HG03571 (cell line): Measurements from ENCODE around the gene LIG3.
"Not testable (repeated sequence)": the region's sequence is repeated elsewhere in the genome, so short reads cannot be mapped to it uniquely, and the experiment has no call there.

Source experiments
- ATAC-seq: cut with Tn5 transposase; IDR thresholded peaks from one replicate; pipeline ENCODE4 v1.9.1; 2021; ENCODE audit not compliant: unreplicated experiment

The LIG3 gene

GRCh38 chr17:34998205-34998604, 17.9 kb downstream of the LIG3 start:
- ATAC-seq: no peak

- no peak for ATAC-seq
Measured at GRCh38 chr17:34999456-34999855, 19.1 kb downstream of the LIG3 start.

GRCh38 chr17:35000965-35001364, 20.7 kb downstream of the LIG3 start:
- not testable (repeated sequence) for ATAC-seq

DNA sequence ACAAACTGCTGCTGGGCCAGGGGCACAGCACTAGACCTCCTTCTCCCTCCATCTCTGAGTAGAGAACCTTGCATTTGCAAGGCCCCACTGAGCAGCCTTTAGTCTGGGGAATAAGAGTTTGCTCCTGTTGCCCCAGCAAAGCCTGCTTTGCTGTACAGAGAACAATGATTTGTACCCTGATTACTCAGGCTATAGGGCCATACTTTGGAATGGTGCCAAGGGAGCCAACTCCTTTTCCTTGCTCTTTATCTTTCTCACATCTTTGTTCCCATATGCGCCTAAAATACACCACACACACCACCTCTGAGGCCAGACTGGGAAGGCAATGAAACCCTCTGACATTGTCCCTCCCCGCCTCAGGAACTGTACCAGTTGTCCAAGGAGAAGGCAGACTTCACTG, 21.2 kb downstream of the LIG3 start:
- no peak for ATAC-seq

- ATAC-seq: no peak
Measured at GRCh38 chr17:35002876-35003551, 22.7 kb downstream of the LIG3 start.

GRCh38 chr17:35003778-35004177, 23.5 kb downstream of the LIG3 start:
- no peak for ATAC-seq

DNA sequence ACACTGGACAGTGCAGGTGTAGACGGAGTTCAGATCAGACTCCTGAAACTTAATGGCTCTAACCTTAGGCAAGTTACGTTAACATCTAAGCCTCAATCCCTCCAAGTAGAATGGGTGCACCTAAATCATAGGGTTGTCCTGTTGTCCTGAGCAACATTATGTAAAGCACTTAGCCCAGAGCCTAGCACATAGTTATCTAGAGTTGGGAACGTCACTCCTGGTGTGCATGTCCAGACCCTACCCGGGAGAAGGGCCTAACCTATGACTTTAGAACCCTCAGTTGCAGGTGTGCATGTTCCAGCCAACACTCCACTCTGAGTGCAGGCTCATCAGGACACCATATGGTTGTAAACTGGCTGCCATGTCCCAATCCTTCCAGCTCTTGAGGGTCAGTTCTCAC, 26.0 kb downstream of the LIG3 start:
- ATAC-seq: no peak

GRCh38 chr17:35006961-35007360, 26.6 kb downstream of the LIG3 start:
- no peak for ATAC-seq

GRCh38 chr17:35010093-35010492, 29.8 kb downstream of the LIG3 start:
- ATAC-seq: no peak

DNA sequence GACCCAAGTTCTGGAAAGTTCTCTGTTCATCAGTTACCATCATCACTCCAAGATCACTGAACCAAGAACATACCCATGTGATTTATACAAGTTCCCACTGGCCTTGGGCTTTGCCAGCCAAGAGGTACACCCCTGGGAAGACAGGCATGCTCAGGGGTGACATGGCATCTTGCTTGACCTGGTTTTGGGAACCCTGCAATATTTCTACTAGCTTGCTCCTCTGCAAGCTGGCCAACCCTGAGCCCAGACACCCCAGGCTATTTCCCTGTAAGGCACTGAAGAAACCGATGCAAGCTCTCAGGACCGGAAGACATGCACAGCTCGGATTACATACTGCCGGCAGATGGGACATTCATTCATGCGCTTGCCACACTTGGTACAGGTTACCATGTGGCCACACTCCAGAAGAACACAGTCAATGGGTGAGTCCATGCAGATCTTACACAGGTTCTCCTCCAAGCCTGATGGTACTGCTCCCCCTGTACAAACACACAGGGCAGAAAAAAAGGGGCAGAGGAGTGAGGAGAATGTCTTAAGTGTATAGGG, 31.4 kb downstream of the LIG3 start:
- no peak for ATAC-seq

DNA sequence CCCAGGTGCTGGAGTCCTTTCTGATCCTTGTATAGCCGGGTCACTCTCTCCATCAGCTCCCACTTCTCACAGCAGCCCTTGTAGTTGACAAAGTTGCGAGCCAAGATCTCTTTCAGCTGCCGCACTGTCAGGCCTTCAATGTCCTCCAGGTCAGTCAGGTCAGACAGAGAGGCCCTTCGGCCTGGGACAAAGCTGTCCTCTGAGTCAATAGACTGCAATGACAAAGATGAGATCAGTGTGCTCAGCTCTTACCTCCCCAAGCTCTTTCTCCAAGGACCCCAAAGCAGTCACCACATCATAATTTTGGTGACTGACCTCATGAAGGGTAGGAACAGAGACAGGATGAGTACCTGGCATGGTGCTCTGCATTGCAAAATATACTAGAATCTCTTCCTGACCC, 36.1 kb downstream of the LIG3 start:
- ATAC-seq: no peak

DNA sequence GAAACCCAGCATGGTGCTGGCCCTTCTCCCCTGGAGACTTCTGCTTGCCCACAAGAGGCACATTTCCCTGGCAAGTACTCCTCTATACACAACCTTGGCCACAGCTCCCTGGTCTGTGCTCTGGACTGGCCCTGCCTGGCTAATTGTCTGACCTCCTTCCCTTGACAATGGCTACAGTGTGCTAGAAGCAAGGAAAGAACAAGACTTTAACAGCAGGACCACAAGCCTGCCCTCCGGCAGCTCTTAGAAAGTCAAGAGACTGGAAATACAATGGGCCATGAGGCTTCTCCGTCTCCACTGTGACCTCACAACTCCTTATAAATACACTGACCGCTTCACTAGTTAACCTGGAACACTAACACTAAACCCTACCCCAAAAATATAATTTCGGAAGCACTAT, 36.7 kb downstream of the LIG3 start:
- ATAC-seq: no peak

DNA sequence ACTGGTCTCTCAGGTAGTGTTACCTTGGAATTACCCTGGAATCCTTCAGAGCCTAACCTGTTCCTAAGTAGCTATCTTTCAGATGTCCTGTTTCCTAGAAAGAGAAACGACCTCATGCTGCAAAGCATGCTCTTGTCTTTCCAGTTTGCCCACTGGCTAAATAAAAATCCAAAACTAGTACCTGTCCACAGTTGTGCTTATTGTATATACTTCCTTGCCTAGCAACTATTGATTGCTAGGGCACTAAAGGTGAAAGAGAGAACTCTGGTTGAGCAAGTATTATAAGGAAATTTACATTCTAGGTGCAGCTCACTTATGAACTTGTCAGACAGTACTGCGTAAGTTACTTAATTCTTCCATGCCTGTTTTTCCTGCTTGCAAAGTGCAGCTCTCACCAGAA, 38.5 kb downstream of the LIG3 start:
- no peak for ATAC-seq

GRCh38 chr17:35019386-35020179, 39.3 kb downstream of the LIG3 start:
- ATAC-seq: no peak

DNA sequence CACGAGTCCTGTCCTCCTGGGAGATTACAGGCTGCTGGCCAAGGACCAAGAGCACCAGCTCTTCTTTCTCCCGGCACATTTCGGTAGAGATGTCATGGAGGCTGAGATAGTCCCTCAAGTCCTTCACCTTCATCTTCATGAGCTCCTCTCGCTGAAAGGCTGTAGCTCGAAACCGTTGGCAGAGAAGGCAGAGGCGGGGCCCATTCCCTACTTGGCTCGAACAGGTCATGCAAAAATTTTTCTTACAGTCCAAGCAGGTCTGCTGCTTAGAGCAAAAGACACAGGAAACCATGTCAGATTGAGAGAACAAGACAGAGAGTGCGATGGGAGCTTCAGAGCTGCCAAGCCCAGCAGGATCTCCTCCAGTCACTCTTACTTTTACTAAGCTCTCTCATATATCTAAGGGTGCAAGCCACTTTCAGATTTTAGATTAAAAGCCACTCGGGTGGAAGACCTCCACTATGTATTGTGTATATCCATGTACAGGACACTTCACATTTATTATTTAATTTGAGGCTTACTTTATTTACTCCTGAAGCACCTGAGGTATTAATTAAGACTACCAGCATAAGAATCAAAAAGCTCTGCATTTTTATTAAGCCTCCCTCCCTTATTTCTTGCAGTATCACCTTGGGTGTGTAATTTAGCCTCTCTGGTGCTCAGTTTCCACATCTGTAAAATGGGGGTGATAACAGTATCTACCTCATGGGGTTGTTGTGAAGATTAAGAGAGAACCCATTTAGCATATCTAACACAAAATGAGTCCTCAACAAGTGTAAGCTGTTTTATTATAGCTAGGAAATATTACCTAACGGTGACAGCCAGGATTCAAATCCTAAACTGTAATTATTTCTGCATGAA, 41.4 kb downstream of the LIG3 start:
- ATAC-seq: no peak

- peak; percentile 53 for ATAC-seq
Measured at GRCh38 chr17:35022536-35023063, 42.3 kb downstream of the LIG3 start.

DNA sequence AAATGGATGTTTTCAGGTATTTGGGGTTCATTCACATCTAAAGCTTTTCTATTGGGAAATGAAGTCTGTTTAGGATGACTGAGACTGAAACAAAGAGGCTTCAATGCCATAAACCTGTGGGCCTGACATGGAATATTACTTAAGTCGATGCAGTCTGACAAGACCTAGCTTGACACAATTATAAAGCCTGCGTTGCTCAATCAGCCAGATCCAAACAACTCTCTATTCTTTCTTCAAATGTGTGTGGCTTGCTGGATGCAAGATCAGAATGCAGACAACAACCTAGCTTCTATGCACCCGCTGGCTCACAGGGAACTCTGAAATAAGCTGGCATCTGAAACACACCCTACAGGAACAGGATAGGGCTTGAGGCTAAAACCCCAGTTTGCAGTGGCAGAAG, 43.2 kb downstream of the LIG3 start:
- ATAC-seq: no peak

DNA sequence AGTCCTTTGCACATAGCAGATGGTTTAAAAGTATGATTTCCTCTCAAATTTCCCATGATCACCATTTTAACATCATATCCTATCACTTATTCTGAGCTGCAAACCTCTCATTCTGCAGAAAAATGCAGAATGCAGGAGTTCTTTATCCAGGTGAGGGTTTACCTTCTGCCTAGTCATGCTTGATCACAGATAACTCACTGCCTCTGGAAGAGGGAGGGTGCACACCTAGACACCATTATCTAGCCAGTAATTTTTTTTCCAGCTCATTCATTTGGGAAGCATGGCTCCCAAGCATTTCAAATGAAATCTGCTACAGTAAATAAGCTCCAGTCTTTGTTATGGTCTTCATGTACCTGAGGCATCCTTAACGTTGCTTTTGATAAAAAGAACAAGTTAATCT, 45.2 kb downstream of the LIG3 start:
- no peak for ATAC-seq

- not testable (repeated sequence) for ATAC-seq
Measured at GRCh38 chr17:35028097-35028496, 47.8 kb downstream of the LIG3 start.

- no peak for ATAC-seq
Measured at GRCh38 chr17:35028531-35029262, 48.4 kb downstream of the LIG3 start.
